Parathyroid adenoma (tissue), 2 donors: ENCODE data around the gene GUCA1C.

ENCODE experiments used
- H2AFZ ChIP-seq: fragments of 300-600 bp; sonication (generic); one replicate; pipeline ENCODE4 v1.7.0; 2017; ENCODE audit warnings: antibody characterized with exemption, mild to moderate bottlenecking
- H3K27ac ChIP-seq: fragments of 300-600 bp; sonication (generic); one replicate; pipeline ENCODE4 v1.7.0; 2017
- H3K27me3 ChIP-seq: fragments of 300-600 bp; sonication (generic); one replicate; pipeline ENCODE4 v1.7.0; 2017; ENCODE audit warnings: low read length; ENCODE audit not compliant: control insufficient read depth, insufficient read depth
- H3K36me3 ChIP-seq: fragments of 300-600 bp; sonication (generic); one replicate; pipeline ENCODE4 v1.7.0; 2017; ENCODE audit warnings: low read length; ENCODE audit not compliant: control insufficient read depth, insufficient read depth
- H3K4me1 ChIP-seq: fragments of 300-600 bp; sonication (generic); one replicate; pipeline ENCODE4 v1.7.0; 2017; ENCODE audit warnings: control low read depth
- H3K4me2 ChIP-seq: fragments of 300-600 bp; sonication (generic); one replicate; pipeline ENCODE4 v1.7.0; 2017; ENCODE audit warnings: low read length
- H3K4me3 ChIP-seq: fragments of 300-600 bp; sonication (generic); one replicate; pipeline ENCODE4 v1.7.0; 2017; ENCODE audit warnings: low read depth, low read length
- H3K79me2 ChIP-seq: fragments of 300-600 bp; sonication (generic); one replicate; pipeline ENCODE4 v1.7.0; 2017; ENCODE audit warnings: control low read depth
- H3K9ac ChIP-seq: fragments of 300-600 bp; sonication (generic); one replicate; pipeline ENCODE4 v1.7.0; 2017; ENCODE audit warnings: mild to moderate bottlenecking
- H3K9me3 ChIP-seq: fragments of 300-600 bp; sonication (generic); one replicate; pipeline ENCODE4 v1.7.0; 2017; ENCODE audit warnings: low read length; ENCODE audit not compliant: control insufficient read depth
- CTCF ChIP-seq: fragments of 300-600 bp; sonication (generic); IDR thresholded peaks from one replicate; pipeline ENCODE4 v1.7.0; 2017; ENCODE audit warnings: antibody characterized with exemption, mild to moderate bottlenecking
- donor health status: primary hyperparathyroidism.

The GUCA1C gene

GRCh38 chr3:108953700-108954099 is at the start of gene GUCA1C:
GUCA1C (minus strand) TSS chr3:108953879; CDS start chr3:108953762, 117 bp downstream.
- H3K27me3 ChIP-seq, result no peaks in the 10 kb centered on the region
- no peaks in the 10 kb centered on the region for H3K9me3 ChIP-seq
- H3K9ac ChIP-seq, result no peak within 1 kb of the TSS
- no peak within 1 kb of the TSS for H2AFZ ChIP-seq
- H3K79me2 ChIP-seq, result no peaks in the 10 kb centered on the region
- no peak within 1 kb of the TSS for H3K4me2 ChIP-seq
- no peak within 1 kb of the TSS for H3K4me3 ChIP-seq
- TF ChIP-seq CTCF, result no peak
- no peaks in the 10 kb centered on the region for H3K36me3 ChIP-seq
- H3K4me1 ChIP-seq, result no peaks in the 10 kb centered on the region
- no peak within 1 kb of the TSS for H3K27ac ChIP-seq

- Histone ChIP-seq H3K36me3 (no peaks in the 10 kb centered on the region), H3K9ac (no peak overlapping the region), H2AFZ (no peak overlapping the region), H3K27ac (no peak overlapping the region), H3K4me1 (no peaks in the 10 kb centered on the region), H3K4me3 (no peak overlapping the region), H3K79me2 (no peaks in the 10 kb centered on the region), H3K9me3 (no peaks in the 10 kb centered on the region), H3K27me3 (no peaks in the 10 kb centered on the region), H3K4me2 (no peak overlapping the region)
- no peak for TF ChIP-seq CTCF
Observed at GRCh38 chr3:108998436-108998835, 44.8 kb upstream of the GUCA1C start.

GRCh38 chr3:108985844-108986243 is 32.2 kb upstream of the GUCA1C start:
- no peak overlapping the region for H3K27ac ChIP-seq
- no peaks in the 10 kb centered on the region for H3K36me3 ChIP-seq
- no peak overlapping the region for H3K4me3 ChIP-seq
- no peaks in the 10 kb centered on the region for H3K79me2 ChIP-seq
- no peak overlapping the region for H3K4me2 ChIP-seq
- no peaks in the 10 kb centered on the region for H3K27me3 ChIP-seq
- TF ChIP-seq CTCF, result no peak
- no peak overlapping the region for H2AFZ ChIP-seq
- no peaks in the 10 kb centered on the region for H3K9me3 ChIP-seq
- H3K4me1 ChIP-seq, result no peaks in the 10 kb centered on the region
- no peak overlapping the region for H3K9ac ChIP-seq

GRCh38 chr3:108983051-108983450 is 29.4 kb upstream of the GUCA1C start:
- Histone ChIP-seq H3K27me3 (no peaks in the 10 kb centered on the region), H3K9me3 (no peaks in the 10 kb centered on the region), H3K4me1 (no peaks in the 10 kb centered on the region), H3K27ac (no peak overlapping the region), H3K36me3 (no peaks in the 10 kb centered on the region), H2AFZ (no peak overlapping the region), H3K9ac (no peak overlapping the region), H3K4me3 (no peak overlapping the region), H3K79me2 (no peaks in the 10 kb centered on the region), H3K4me2 (no peak overlapping the region)
- no peak for TF ChIP-seq CTCF

GRCh38 chr3:108976058-108976457 is 22.4 kb upstream of the GUCA1C start:
- Histone ChIP-seq H3K9me3 (no peaks in the 10 kb centered on the region), H3K4me2 (no peak overlapping the region), H3K4me1 (no peaks in the 10 kb centered on the region), H2AFZ (no peak overlapping the region), H3K79me2 (no peaks in the 10 kb centered on the region), H3K36me3 (no peaks in the 10 kb centered on the region), H3K9ac (no peak overlapping the region), H3K4me3 (no peak overlapping the region), H3K27me3 (no peaks in the 10 kb centered on the region), H3K27ac (no peak overlapping the region)
- no peak for TF ChIP-seq CTCF
